Heart right ventricle (tissue), 16 donors: Measurements from ENCODE around the gene DPEP1. TPM values are rescaled to one million over a fixed set of nuclear protein-coding genes. Genes with fewer than 3 reads are reported as not detected.

Experiments
- ATAC-seq, 8 donors: fragments of 200-7000 bp; cut with Tn5 transposase; one replicate each; pipeline ENCODE4 v1.9.1; 2020; ENCODE audit warnings: mild to moderate bottlenecking in 8 of 8, moderate library complexity in 8 of 8, moderate number of reproducible peaks in 1 of 8
- DNase-seq, 2 donors: peaks; one replicate each; pipeline ENCODE4 v3.0.0-alpha.2; 2020
- H3K27ac ChIP-seq, 10 donors: fragments of 200-600 bp; sonication (generic) in 2 of 10; one replicate each; pipeline versions ENCODE4 v1.5.0 to v1.8.0; 2020 to 2022; ENCODE audit warnings: mild to moderate bottlenecking in 3 of 10
- H3K27me3 ChIP-seq, 7 donors: fragments of 200-600 bp; one replicate each; pipeline ENCODE4 v1.8.0; 2021 to 2022; ENCODE audit warnings: mild to moderate bottlenecking in 2 of 7
- H3K36me3 ChIP-seq, 9 donors: fragments of 200-600 bp; sonication (generic) in 1 of 9; one replicate each; pipeline versions ENCODE4 v1.5.0 to v1.8.0; 2020 to 2022; ENCODE audit warnings: mild to moderate bottlenecking in 2 of 9
- H3K4me1 ChIP-seq, 9 donors: fragments of 200-600 bp; sonication (generic) in 1 of 9; one replicate each; pipeline versions ENCODE4 v1.5.0 to v1.8.0; 2020 to 2022; ENCODE audit warnings: mild to moderate bottlenecking in 4 of 9
- H3K4me3 ChIP-seq, 10 donors: fragments of 200-600 bp; sonication (generic) in 2 of 10; one replicate each; pipeline versions ENCODE4 v1.5.0 to v1.8.0; 2020 to 2022; ENCODE audit warnings: mild to moderate bottlenecking in 7 of 10, moderate library complexity in 2 of 10
- H3K9me3 ChIP-seq, 11 donors: fragments of 200-600 bp in 10 of 11; sonication (generic) in 2 of 11; one replicate each; pipeline versions ENCODE4 v1.5.0 to v1.8.0; 2013 to 2022; ENCODE audit warnings: mild to moderate bottlenecking in 2 of 11, control low read depth in 1 of 11, moderate library complexity in 1 of 11
- CTCF ChIP-seq, 9 donors: fragments of 200-600 bp; sonication (generic) in 2 of 9; IDR thresholded peaks; one replicate each; pipeline versions ENCODE4 v1.5.0 to v1.8.0; 2021 to 2022; ENCODE audit warnings: antibody characterized with exemption in 9 of 9, mild to moderate bottlenecking in 5 of 9, moderate library complexity in 1 of 9
- WGBS, 2 donors: extraction: QIAGEN DNeasy Blood & Tissue Kit; methylation state at CpG; one replicate each; pipeline ENCODE4 v1.1.7; 2013; ENCODE audit warnings: inconsistent platforms in 1 of 2; 5-methylcytosine and 5-hydroxymethylcytosine counted together
- intact Hi-C, 10 donors: fragments of 100-400 bp; cut with DNase I; formaldehyde crosslinking; loops; one replicate each; pipeline versions ENCODE4 v1.11.1 to v1.14.2; 2022
- polyA plus RNA-seq, 2 donors: library from polyadenylated mRNA; stranded (reverse); fragments of 200-250 nt; gene quantifications; one replicate each; pipeline ENCODE4 v1.2.3, GENCODE V29; 2013
- total RNA-seq, 10 donors: library from RNA; stranded (reverse); fragmentation: NEBNext Ultra II Directional in 3 of 10; extraction: Animal tissue kit (Norgen Biotek cat#: 25700) in 3 of 10; gene quantifications; one replicate each; pipeline versions ENCODE4 v1.2.1 to v1.2.4, GENCODE V29; 2021 to 2023
- donor health status: Arrhythmogenic right ventricular cardiomyopathy.
- donor health status: ischemic (EF 13 %, LVEDD 7.1; RV severe dilation, severe dysfunction).
- donor health status: healthy with polysubstance abuse.
- donor health status: DM: no; HTN: yes; CAD: no.
- donor health status: DM: no; HTN: no; CAD: no.
- donor health status: ischemic (EF 25% LVEDD 6.9; RV normal size, moderate dysfunction).
- donor health status: ischemic (EF 25% LVEDD 5.7; RV mildly dilated, moderate dysfunction).
- donor health status: healthy.
- donor health status: DM: yes; HTN: yes; CAD: no.
- donor health status: Ischemic cardiomyopathy.
- donor health status: ischemic (EF 35%, LVEDD 5.7; RV mildly dilated, moderate dysfunction).
- donor health status: nonischemic (EF 11% LVEDD 7.7; RV severe dilation, severe dysfunction).
- donor health status: DM: yes; HTN: yes; CAD: no.
- donor health status: PGD.
- donor health status: ischemic (EF 29% LVEDD 5.4; RV normal size, mild dysfunction).
- donor health status: nonischemic (EF 23%, LVEDD 6.1; RV moderate dilation, normal function).

The DPEP1 gene
- total and polyA plus RNA-seq, 12 donors, result 0.09 TPM; not detected in 11

GRCh38 chr16:89599902-89600301 is 13.5 kb upstream of the DPEP1 start:
- H3K27ac ChIP-seq, result no peak overlapping the region
- H3K36me3 ChIP-seq, result no peaks in the 10 kb centered on the region
- peaks cover 0 to 15% (median 4%) of the 10 kb centered on the region in 7 donors for H3K27me3 ChIP-seq
- no peak for TF ChIP-seq CTCF (IDR thresholded peaks at IDR 0.05)
- DNase-seq (no peak), ATAC-seq (no peak)
- no peaks in the 10 kb centered on the region for H3K9me3 ChIP-seq
- WGBS, 2 donors, result 79 to 83% methylated on average over 10 of the region's 10 CpGs
- H3K4me1 ChIP-seq, result peaks cover 0 to 14% (median 7%) of the 10 kb centered on the region in 9 donors
- H3K4me3 ChIP-seq, result no peak overlapping the region
- intact Hi-C loops, result no loop called here

DNA sequence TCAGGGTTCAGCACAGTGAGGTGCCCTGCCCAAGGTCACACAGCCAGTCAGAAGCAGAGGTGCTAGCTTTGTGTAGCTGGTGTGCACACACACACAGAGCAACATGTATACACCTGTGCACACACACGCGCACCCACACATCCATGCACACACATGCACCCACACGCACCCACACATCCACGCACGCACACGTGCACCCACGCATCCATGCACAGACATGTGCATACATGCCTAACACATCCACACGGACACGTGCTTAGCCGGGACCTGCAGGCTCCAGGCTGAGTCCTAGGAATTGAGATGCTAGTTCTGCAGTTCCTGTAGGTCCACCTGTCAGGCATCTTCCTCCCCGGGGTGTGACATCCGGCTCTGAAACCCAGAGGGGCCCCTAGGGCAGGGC is 13.0 kb upstream of the DPEP1 start:
- 83 to 92% methylated on average over 12 of the region's 12 CpGs for WGBS, 2 donors
- TF ChIP-seq CTCF (IDR thresholded peaks at IDR 0.05), result no peak
- intact Hi-C loops, result no loop called here
- Histone ChIP-seq H3K36me3 (no peaks in the 10 kb centered on the region), H3K9me3 (no peaks in the 10 kb centered on the region), H3K4me3 (no peak overlapping the region), H3K4me1 (peaks cover 0 to 14% (median 7%) of the 10 kb centered on the region in 9 donors), H3K27ac (no peak overlapping the region), H3K27me3 (peaks cover 0 to 20% (median 9%) of the 10 kb centered on the region in 7 donors)
- DNase-seq (no peak), ATAC-seq (peak in 1 of 8 donors; percentile 13)

GRCh38 chr16:89600956-89601355 is 12.5 kb upstream of the DPEP1 start:
- Histone ChIP-seq H3K9me3 (no peaks in the 10 kb centered on the region), H3K27me3 (peaks cover 0 to 25% (median 12%) of the 10 kb centered on the region in 7 donors), H3K36me3 (no peaks in the 10 kb centered on the region), H3K4me1 (peaks cover 0 to 14% (median 7%) of the 10 kb centered on the region in 9 donors), H3K4me3 (no peak overlapping the region), H3K27ac (no peak overlapping the region)
- DNase-seq (no peak), ATAC-seq (no peak)
- WGBS, 2 donors, result 82 to 85% methylated on average over 8 of the region's 8 CpGs
- intact Hi-C loops, result no loop called here
- no peak for TF ChIP-seq CTCF (IDR thresholded peaks at IDR 0.05)

DNA sequence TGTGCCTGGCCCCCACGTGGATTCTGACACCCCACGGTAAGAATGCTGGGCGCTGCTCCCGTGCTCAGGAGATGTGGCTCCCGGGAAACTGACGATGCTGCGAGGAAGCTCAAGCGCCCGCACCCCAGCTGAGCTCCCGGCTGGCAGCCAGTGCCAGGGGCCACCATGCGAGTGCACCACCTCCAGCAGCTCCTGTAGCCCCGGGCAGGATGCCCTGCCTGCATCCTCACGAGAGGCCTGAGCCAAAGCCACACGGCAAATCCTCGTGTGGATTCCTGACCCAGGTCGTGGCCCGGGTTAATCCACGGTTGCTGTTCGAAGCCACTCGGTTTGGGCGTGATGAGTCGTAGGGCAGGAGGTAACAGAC is 11.6 kb upstream of the DPEP1 start:
- no peaks in the 10 kb centered on the region for H3K36me3 ChIP-seq
- no peak overlapping the region for H3K27ac ChIP-seq
- 54 to 63% methylated on average over 22 of the region's 22 CpGs for WGBS, 2 donors
- no peak for TF ChIP-seq CTCF (IDR thresholded peaks at IDR 0.05)
- H3K4me1 ChIP-seq, result peaks cover 0 to 14% (median 7%) of the 10 kb centered on the region in 9 donors
- H3K9me3 ChIP-seq, result no peaks in the 10 kb centered on the region
- H3K4me3 ChIP-seq, result no peak overlapping the region
- no peak for DNase-seq
- intact Hi-C loops, result no loop called here
- no peak for ATAC-seq
- peaks cover 0 to 28% (median 12%) of the 10 kb centered on the region in 7 donors for H3K27me3 ChIP-seq
